HepG2 (cell line): Measurements from ENCODE around the gene CHADL. TPM values are rescaled to one million over a fixed set of nuclear protein-coding genes. Genes with fewer than 3 reads are reported as not detected.
A peak's percentile ranks its signal among the peaks of the same experiment; 100 is the strongest.

ENCODE experiments used
- DDIT3 ChIP-seq: sonication (generic); formaldehyde crosslinking; IDR thresholded peaks from 2 replicates; pipeline ENCODE4 v1.4.0; 2020; ENCODE audit warnings: mild to moderate bottlenecking, missing genetic modification reagents
- FOSL1 ChIP-seq: sonication (generic); formaldehyde crosslinking; IDR thresholded peaks from 2 replicates; pipeline ENCODE4 v1.9.0; 2021; ENCODE audit warnings: missing genetic modification reagents, borderline replicate concordance
- GATAD2A ChIP-seq: IDR thresholded peaks from 2 replicates; pipeline ENCODE4 v1.6.1; 2016
- HNF1B ChIP-seq: sonication (generic); formaldehyde crosslinking; IDR thresholded peaks from 2 replicates; pipeline ENCODE4 v1.5.1; 2020; ENCODE audit warnings: mild to moderate bottlenecking, moderate library complexity, missing genetic modification reagents
- HNRNPLL ChIP-seq: fragments of 200-400 bp; formaldehyde crosslinking; IDR thresholded peaks from 2 replicates; pipeline ENCODE4 v1.6.1; 2017; ENCODE audit warnings: mild to moderate bottlenecking, low read depth, low read length; ENCODE audit not compliant: poor library complexity, severe bottlenecking
- MXD4 ChIP-seq: IDR thresholded peaks from 2 replicates; pipeline ENCODE4 v1.6.1; 2016; ENCODE audit warnings: mild to moderate bottlenecking, missing biosample characterization, missing genetic modification reagents
- NFE2L2 ChIP-seq: fragments of 150-350 bp; IDR thresholded peaks from 2 replicates; pipeline ENCODE4 v1.6.1; 2014; ENCODE audit warnings: low read length
- NKX3-1 ChIP-seq: sonication (generic); formaldehyde crosslinking; IDR thresholded peaks from 2 replicates; pipeline ENCODE4 v1.5.0; 2020; ENCODE audit warnings: missing genetic modification reagents
- NPAS2 ChIP-seq: sonication (generic); formaldehyde crosslinking; IDR thresholded peaks from 2 replicates; pipeline ENCODE4 v1.8.0; 2022; ENCODE audit warnings: mild to moderate bottlenecking, missing genetic modification reagents, borderline replicate concordance
- SRSF4 ChIP-seq: fragments of 200-400 bp; formaldehyde crosslinking; IDR thresholded peaks from one replicate; pipeline ENCODE4 v1.6.1; 2018; ENCODE audit warnings: mild to moderate bottlenecking, low read depth, low read length, moderate library complexity; ENCODE audit not compliant: poor library complexity, severe bottlenecking
- ZBTB1 ChIP-seq: sonication (generic); formaldehyde crosslinking; IDR thresholded peaks from 2 replicates; pipeline ENCODE4 v1.4.0; 2020; ENCODE audit warnings: missing genetic modification reagents, borderline replicate concordance
- ZBTB7B ChIP-seq: sonication (generic); formaldehyde crosslinking; IDR thresholded peaks from 2 replicates; pipeline ENCODE4 v1.4.0; 2020; ENCODE audit warnings: missing genetic modification reagents
- ZC3H13 ChIP-seq: sonication (generic); formaldehyde crosslinking; IDR thresholded peaks from 2 replicates; pipeline ENCODE4 v1.8.1; 2023; ENCODE audit warnings: mild to moderate bottlenecking, missing genetic modification reagents, moderate library complexity
- ZNF614 ChIP-seq: IDR thresholded peaks from 2 replicates; pipeline ENCODE4 v1.6.1; 2018; ENCODE audit warnings: missing biosample characterization, missing genetic modification reagents, inconsistent platforms, borderline replicate concordance
- ZNF672 ChIP-seq: sonication (generic); formaldehyde crosslinking; IDR thresholded peaks from 2 replicates; pipeline ENCODE4 v1.8.1; 2022; ENCODE audit warnings: missing genetic modification reagents
- ZNF720 ChIP-seq: sonication (generic); formaldehyde crosslinking; IDR thresholded peaks from 2 replicates; pipeline ENCODE4 v1.4.0; 2020; ENCODE audit warnings: missing genetic modification reagents
- polyA plus RNA-seq, 8 experiments: library from polyadenylated mRNA; depleted of rRNA in 3 of 8; stranded (reverse) in 7 of 8; unstranded in 1 of 8; fragments of >200 nt; fragmentation: Illumina TruSeq in 4 of 8; extraction: Trizol in 4 of 8; gene quantifications; 2 replicates each; pipeline versions ENCODE4 v1.2.1 to v1.2.3, GENCODE V29; 2011 to 2016; ENCODE audit warnings: low read depth in 4 of 8, missing spikeins in 1 of 8, mixed read lengths in 1 of 8; ENCODE audit not compliant: insufficient read depth in 1 of 8
- total RNA-seq, 5 experiments: library from RNA; depleted of rRNA; stranded (reverse); fragments of >200 nt; fragmentation: Illumina TruSeq; extraction: Trizol; gene quantifications; 2 replicates each; pipeline ENCODE4 v1.2.3, GENCODE V29; 2016; ENCODE audit warnings: low read depth in 1 of 5
- TF ChIP-seq, protein P1 (sequence below): sonication (generic); formaldehyde crosslinking; conservative IDR thresholded peaks from 2 replicates; pipeline ENCODE4 v1.8.1; 2023; ENCODE audit warnings: missing genetic modification reagents
- TF ChIP-seq, protein P2 (sequence below): sonication (generic); formaldehyde crosslinking; IDR thresholded peaks from 2 replicates; pipeline ENCODE4 v1.4.0; 2020; ENCODE audit warnings: mild to moderate bottlenecking, missing genetic modification reagents, borderline replicate concordance
- TF ChIP-seq, protein P3 (sequence below): sonication (generic); formaldehyde crosslinking; IDR thresholded peaks from 2 replicates; pipeline ENCODE4 v1.4.0; 2020; ENCODE audit warnings: missing genetic modification reagents, mild to moderate bottlenecking, borderline replicate concordance

Gene CHADL
- total and polyA plus RNA-seq, 2 of the 13 experiments (the other 11 are each of a cell fraction or from before 2014, with no cell fraction given): 2.8 to 8.1 TPM

DNA sequence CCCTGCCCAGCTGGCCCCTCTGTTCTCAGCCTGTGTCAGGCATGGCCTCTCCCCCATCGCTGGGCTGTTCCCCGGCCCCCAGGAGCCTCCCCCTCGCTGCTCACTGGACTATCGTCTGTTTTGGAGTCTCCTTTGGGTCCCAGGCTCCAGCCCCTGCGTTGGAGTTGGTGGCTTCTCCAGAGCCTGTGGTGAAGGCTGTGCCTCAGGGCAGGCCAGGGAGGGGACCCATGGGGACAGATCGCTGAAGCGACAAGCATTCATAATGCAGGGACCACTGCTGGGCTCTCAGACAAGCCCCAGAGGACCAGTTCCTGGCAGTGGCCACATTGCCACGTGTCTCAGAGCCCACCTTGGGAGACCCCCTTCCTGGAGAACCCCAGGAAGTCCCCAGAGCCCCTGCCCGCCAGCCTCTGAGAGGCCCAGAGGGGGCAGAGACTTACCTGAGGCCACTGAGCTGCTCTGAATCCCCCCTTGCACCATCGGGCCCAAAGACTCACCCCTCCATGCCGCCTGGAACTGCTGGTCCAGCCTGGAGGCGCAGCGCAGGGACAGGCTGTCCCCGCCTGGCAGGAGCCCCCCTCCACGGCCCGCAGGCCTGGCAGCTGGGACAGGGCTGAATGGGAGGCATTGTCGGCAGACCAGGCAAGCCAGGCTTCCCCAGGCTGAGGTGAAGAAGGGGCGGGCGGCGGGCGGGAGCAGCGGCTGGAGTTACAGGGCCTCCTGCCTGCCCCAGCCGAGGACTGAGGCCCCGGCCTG, at the start of gene CHADL (continued):
- TF ChIP-seq, protein P1, sequence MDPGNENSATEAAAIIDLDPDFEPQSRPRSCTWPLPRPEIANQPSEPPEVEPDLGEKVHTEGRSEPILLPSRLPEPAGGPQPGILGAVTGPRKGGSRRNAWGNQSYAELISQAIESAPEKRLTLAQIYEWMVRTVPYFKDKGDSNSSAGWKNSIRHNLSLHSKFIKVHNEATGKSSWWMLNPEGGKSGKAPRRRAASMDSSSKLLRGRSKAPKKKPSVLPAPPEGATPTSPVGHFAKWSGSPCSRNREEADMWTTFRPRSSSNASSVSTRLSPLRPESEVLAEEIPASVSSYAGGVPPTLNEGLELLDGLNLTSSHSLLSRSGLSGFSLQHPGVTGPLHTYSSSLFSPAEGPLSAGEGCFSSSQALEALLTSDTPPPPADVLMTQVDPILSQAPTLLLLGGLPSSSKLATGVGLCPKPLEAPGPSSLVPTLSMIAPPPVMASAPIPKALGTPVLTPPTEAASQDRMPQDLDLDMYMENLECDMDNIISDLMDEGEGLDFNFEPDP: no peak
- TF ChIP-seq NFE2L2 (no peak), SRSF4 (no peak), ZNF614 (CRISPR knock-in tag) (peak; percentile 44; the same call in 1 of the 2 replicates), ZBTB7B (peak; percentile 85; the same call in 1 of the 2 replicates), ZC3H13 (no peak), HNF1B (peak; percentile 4; the same call in 1 of the 2 replicates), NKX3-1 (CRISPR knock-in tag) (no peak), ZNF672 (CRISPR knock-in tag) (no peak), HNRNPLL (peak; percentile 54), DDIT3 (CRISPR knock-in tag) (no peak), MXD4 (CRISPR knock-in tag) (no peak), ZBTB1 (CRISPR knock-in tag) (no peak), ZNF720 (CRISPR knock-in tag) (no peak), GATAD2A (CRISPR knock-in tag) (peak; percentile 20; the same call in 1 of the 2 replicates), FOSL1 (CRISPR knock-in tag) (no peak), NPAS2 (CRISPR knock-in tag) (no peak)
- TF ChIP-seq, protein P2, sequence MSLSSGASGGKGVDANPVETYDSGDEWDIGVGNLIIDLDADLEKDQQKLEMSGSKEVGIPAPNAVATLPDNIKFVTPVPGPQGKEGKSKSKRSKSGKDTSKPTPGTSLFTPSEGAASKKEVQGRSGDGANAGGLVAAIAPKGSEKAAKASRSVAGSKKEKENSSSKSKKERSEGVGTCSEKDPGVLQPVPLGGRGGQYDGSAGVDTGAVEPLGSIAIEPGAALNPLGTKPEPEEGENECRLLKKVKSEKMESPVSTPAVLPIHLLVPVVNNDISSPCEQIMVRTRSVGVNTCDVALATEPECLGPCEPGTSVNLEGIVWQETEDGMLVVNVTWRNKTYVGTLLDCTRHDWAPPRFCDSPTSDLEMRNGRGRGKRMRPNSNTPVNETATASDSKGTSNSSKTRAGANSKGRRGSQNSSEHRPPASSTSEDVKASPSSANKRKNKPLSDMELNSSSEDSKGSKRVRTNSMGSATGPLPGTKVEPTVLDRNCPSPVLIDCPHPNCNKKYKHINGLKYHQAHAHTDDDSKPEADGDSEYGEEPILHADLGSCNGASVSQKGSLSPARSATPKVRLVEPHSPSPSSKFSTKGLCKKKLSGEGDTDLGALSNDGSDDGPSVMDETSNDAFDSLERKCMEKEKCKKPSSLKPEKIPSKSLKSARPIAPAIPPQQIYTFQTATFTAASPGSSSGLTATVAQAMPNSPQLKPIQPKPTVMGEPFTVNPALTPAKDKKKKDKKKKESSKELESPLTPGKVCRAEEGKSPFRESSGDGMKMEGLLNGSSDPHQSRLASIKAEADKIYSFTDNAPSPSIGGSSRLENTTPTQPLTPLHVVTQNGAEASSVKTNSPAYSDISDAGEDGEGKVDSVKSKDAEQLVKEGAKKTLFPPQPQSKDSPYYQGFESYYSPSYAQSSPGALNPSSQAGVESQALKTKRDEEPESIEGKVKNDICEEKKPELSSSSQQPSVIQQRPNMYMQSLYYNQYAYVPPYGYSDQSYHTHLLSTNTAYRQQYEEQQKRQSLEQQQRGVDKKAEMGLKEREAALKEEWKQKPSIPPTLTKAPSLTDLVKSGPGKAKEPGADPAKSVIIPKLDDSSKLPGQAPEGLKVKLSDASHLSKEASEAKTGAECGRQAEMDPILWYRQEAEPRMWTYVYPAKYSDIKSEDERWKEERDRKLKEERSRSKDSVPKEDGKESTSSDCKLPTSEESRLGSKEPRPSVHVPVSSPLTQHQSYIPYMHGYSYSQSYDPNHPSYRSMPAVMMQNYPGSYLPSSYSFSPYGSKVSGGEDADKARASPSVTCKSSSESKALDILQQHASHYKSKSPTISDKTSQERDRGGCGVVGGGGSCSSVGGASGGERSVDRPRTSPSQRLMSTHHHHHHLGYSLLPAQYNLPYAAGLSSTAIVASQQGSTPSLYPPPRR (CRISPR knock-in tag): peak; percentile 25; the same call in 1 of the 2 replicates
- TF ChIP-seq, protein P3, sequence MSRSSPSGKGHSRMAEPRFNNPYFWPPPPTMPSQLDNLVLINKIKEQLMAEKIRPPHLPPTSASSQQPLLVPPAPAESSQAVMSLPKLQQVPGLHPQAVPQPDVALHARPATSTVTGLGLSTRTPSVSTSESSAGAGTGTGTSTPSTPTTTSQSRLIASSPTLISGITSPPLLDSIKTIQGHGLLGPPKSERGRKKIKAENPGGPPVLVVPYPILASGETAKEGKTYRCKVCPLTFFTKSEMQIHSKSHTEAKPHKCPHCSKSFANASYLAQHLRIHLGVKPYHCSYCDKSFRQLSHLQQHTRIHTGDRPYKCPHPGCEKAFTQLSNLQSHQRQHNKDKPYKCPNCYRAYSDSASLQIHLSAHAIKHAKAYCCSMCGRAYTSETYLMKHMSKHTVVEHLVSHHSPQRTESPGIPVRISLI: peak; percentile 36; the same call in 1 of the 2 replicates
